ENCODE results near the gene ALOXE3.

Gene ALOXE3

GRCh38 chr17:8133399-8133798, 15.1 kb upstream of the ALOXE3 start:
- Histone ChIP-seq H3K27ac (ENCODE audit: low read depth, low read length) (no peak overlapping the region), H3K4me3 (ENCODE audit: low read depth in 1 of 5, low read length in 5 of 5) (no peak overlapping the region), H3K9me3 (ENCODE audit: control insufficient read depth in 5 of 5, low read length in 5 of 5) (no peaks in the 10 kb centered on the region), H3K36me3 (ENCODE audit: control insufficient read depth in 5 of 5, insufficient read depth in 5 of 5, low read length in 5 of 5) (no peaks in the 10 kb centered on the region), H3K4me1 (ENCODE audit: control insufficient read depth in 5 of 5, insufficient read depth in 5 of 5, low read length in 5 of 5) (peaks cover 2 to 7% (median 6%) of the 10 kb centered on the region in 5 donors), H3K27me3 (ENCODE audit: control insufficient read depth in 5 of 5, insufficient read depth in 4 of 5, low read length in 5 of 5) (peaks cover 0 to 8% (median 0%) of the 10 kb centered on the region in 5 donors), H3K9ac (ENCODE audit: low read length in 5 of 5) (no peak overlapping the region)

DNA sequence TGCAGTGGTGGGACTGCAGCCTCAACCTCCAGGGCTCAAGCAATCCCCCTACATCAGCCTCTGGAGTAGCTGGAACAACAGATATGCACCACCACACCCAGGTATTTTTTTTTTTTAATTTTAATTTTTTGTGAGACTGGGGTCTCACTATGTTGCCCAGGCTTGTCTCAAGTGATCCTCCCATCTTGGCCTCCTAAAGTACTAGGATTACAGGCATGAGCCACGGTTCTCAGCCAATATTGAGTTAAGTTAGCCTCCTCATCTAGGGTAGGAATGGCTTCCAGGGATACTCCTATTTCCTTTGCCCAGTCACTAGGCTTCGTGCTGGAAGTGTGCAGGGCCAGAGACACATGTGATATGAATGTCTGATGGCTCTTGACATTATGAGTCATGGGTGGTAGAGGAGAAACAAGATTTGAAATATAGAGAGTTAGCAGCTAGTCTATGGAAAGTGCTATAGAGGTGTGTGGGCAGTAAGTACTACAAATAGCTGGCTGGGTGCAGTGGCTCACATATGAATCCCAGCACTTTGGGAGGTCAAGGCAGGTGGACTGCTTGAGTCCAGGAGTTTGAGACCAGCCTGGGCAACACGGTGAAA, 13.6 kb upstream of the ALOXE3 start:
- Histone ChIP-seq H3K27ac (ENCODE audit: low read depth, low read length) (no peak overlapping the region), H3K4me3 (ENCODE audit: low read depth in 1 of 5, low read length in 5 of 5) (no peak overlapping the region), H3K4me1 (ENCODE audit: control insufficient read depth in 5 of 5, insufficient read depth in 5 of 5, low read length in 5 of 5) (peaks cover 0 to 6% (median 4%) of the 10 kb centered on the region in 5 donors), H3K9me3 (ENCODE audit: control insufficient read depth in 5 of 5, low read length in 5 of 5) (no peaks in the 10 kb centered on the region), H3K27me3 (ENCODE audit: control insufficient read depth in 5 of 5, insufficient read depth in 4 of 5, low read length in 5 of 5) (peaks cover 0 to 8% (median 0%) of the 10 kb centered on the region in 5 donors), H3K36me3 (ENCODE audit: control insufficient read depth in 5 of 5, insufficient read depth in 5 of 5, low read length in 5 of 5) (no peaks in the 10 kb centered on the region), H3K9ac (ENCODE audit: low read length in 5 of 5) (no peak overlapping the region)

DNA sequence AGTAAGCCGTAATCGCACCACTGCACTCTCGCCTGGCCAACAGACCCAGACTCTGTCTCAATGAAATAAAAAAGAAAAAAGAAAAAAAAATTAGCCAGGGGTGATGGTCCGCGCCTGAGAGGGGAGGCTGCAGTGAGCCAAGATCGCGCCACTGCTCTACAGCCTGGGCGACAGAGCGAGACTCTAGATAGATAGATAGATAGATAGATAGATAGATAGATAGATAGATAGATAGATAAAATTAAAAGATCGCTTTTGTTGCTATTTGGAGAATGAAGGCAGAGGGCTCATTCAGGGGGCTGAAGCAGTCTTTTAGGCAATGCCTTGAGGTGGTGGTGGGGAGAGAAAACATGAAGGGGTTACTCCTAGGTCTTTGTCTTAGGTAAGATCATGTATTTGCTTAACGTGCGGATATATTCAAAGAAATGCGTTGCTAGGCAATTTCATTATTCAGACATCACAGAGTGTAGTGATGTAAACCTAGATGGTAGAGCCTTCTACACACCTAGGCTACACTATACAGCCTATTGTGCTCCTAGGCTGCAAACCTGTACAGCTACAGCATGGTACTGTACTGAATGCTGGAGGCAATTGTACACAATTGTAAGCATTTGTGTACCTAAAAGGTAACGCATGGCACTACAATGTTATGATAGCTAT, 9.9 kb upstream of the ALOXE3 start:
- Histone ChIP-seq H3K27me3 (ENCODE audit: control insufficient read depth in 5 of 5, insufficient read depth in 4 of 5, low read length in 5 of 5) (peaks cover 12 to 27% (median 15%) of the 10 kb centered on the region in 5 donors), H3K27ac (ENCODE audit: low read depth, low read length) (no peak overlapping the region), H3K4me3 (ENCODE audit: low read depth in 1 of 5, low read length in 5 of 5) (no peak overlapping the region), H3K9me3 (ENCODE audit: control insufficient read depth in 5 of 5, low read length in 5 of 5) (no peaks in the 10 kb centered on the region), H3K36me3 (ENCODE audit: control insufficient read depth in 5 of 5, insufficient read depth in 5 of 5, low read length in 5 of 5) (no peaks in the 10 kb centered on the region), H3K9ac (ENCODE audit: low read length in 5 of 5) (no peak overlapping the region), H3K4me1 (ENCODE audit: control insufficient read depth in 5 of 5, insufficient read depth in 5 of 5, low read length in 5 of 5) (peaks cover 9 to 41% (median 38%) of the 10 kb centered on the region in 5 donors)

DNA sequence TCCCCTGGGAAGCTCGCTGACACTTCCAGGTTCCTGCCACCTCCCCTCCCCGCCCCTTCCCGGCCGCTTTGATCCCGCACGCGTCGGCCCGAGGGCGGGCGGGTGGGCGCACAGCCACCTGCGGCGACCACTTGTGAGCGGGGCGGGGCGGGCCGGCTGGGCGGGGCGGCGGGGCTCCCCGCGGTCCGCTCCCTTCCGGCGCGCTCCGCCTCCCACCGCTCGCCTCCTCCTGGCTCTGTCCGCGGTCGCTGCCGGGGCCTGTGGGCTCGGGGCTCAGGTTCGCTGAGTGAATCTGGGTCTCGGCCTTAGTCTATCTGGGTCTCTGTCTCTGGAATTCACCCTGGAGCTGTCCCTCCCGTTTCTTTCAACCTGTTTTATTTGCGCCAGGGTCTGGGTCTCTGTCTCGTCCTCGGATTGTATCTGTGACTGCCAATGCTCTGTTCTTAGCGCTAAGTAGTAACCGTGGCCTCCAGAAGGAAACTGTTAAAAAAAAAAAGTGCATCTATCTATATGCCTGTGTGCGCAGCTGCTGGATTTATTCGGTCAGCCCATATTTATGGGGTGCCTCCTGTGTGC, 8.3 kb upstream of the ALOXE3 start:
- H3K4me3 ChIP-seq (ENCODE audit: low read depth in 1 of 5, low read length in 5 of 5): peak overlapping the region; percentile 76 to 94 (median 87)
- no peaks in the 10 kb centered on the region for H3K9me3 ChIP-seq (ENCODE audit: control insufficient read depth in 5 of 5, low read length in 5 of 5)
- H3K9ac ChIP-seq (ENCODE audit: low read length in 5 of 5): peak overlapping the region; percentile 57 to 83 (median 73)
- peaks cover 20 to 38% (median 26%) of the 10 kb centered on the region in 5 donors for H3K27me3 ChIP-seq (ENCODE audit: control insufficient read depth in 5 of 5, insufficient read depth in 4 of 5, low read length in 5 of 5)
- no peaks in the 10 kb centered on the region for H3K36me3 ChIP-seq (ENCODE audit: control insufficient read depth in 5 of 5, insufficient read depth in 5 of 5, low read length in 5 of 5)
- peak overlapping the region; percentile 46 for H3K27ac ChIP-seq (ENCODE audit: low read depth, low read length)
- peaks cover 9 to 57% (median 55%) of the 10 kb centered on the region in 5 donors for H3K4me1 ChIP-seq (ENCODE audit: control insufficient read depth in 5 of 5, insufficient read depth in 5 of 5, low read length in 5 of 5)

- peak overlapping the region; percentile 76 to 94 (median 87) for H3K4me3 ChIP-seq (ENCODE audit: low read depth in 1 of 5, low read length in 5 of 5)
- peak overlapping the region in 4 of 5 donors; percentile 34 to 83 (median 65) for H3K9ac ChIP-seq (ENCODE audit: low read length in 5 of 5)
- no peak overlapping the region for H3K27ac ChIP-seq (ENCODE audit: low read depth, low read length)
- H3K36me3 ChIP-seq (ENCODE audit: control insufficient read depth in 5 of 5, insufficient read depth in 5 of 5, low read length in 5 of 5): no peaks in the 10 kb centered on the region
- peaks cover 11 to 63% (median 59%) of the 10 kb centered on the region in 5 donors for H3K4me1 ChIP-seq (ENCODE audit: control insufficient read depth in 5 of 5, insufficient read depth in 5 of 5, low read length in 5 of 5)
- no peaks in the 10 kb centered on the region for H3K9me3 ChIP-seq (ENCODE audit: control insufficient read depth in 5 of 5, low read length in 5 of 5)
- peaks cover 20 to 39% (median 26%) of the 10 kb centered on the region in 5 donors for H3K27me3 ChIP-seq (ENCODE audit: control insufficient read depth in 5 of 5, insufficient read depth in 4 of 5, low read length in 5 of 5)
Measured at GRCh38 chr17:8125947-8126490, 7.7 kb upstream of the ALOXE3 start.

DNA sequence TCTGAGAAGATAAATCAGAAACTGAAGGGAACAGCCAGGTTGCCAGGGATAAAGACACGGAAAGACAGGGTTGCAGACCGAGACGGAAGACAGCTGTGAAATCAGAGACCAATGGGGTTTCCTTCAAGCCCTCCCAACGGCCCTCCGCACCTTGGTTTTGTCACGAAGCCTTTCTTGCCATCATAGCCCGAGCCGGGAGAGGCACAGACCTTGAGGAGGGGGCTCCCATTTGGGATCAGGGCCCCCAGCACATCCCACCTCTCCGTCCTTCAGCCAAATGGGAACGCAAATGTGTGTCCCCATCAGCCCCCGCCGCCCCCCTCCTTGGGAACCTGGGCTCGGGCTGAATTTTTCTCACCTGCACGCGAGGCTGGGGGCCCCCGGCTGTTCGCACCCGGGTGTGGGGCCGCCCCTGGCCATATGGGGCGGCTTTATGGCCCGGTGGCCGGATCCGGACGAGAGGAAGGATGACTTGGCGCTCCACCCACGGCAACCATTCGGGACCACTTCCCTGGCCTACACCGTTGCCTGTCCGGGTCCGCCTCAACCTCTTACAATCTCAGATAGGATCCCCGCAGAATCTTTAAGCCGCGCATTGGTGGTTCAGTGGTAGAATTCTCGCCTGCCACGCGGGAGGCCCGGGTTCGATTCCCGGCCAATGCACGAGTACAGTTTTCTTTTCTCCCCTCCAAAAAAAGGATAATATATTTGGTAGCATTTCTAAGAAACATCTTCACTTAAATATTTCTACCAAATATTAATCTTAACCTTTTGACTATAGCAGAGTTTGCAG, 7.0 kb upstream of the ALOXE3 start:
- Histone ChIP-seq H3K9me3 (ENCODE audit: control insufficient read depth in 5 of 5, low read length in 5 of 5) (no peaks in the 10 kb centered on the region), H3K4me3 (ENCODE audit: low read depth in 1 of 5, low read length in 5 of 5) (peak overlapping the region in 4 of 5 donors; percentile 76 to 94 (median 84)), H3K27ac (ENCODE audit: low read depth, low read length) (no peak overlapping the region), H3K9ac (ENCODE audit: low read length in 5 of 5) (peak overlapping the region in 3 of 5 donors; percentile 34 to 83 (median 57)), H3K27me3 (ENCODE audit: control insufficient read depth in 5 of 5, insufficient read depth in 4 of 5, low read length in 5 of 5) (peaks cover 20 to 41% (median 26%) of the 10 kb centered on the region in 5 donors), H3K4me1 (ENCODE audit: control insufficient read depth in 5 of 5, insufficient read depth in 5 of 5, low read length in 5 of 5) (peaks cover 11 to 70% (median 66%) of the 10 kb centered on the region in 5 donors), H3K36me3 (ENCODE audit: control insufficient read depth in 5 of 5, insufficient read depth in 5 of 5, low read length in 5 of 5) (no peaks in the 10 kb centered on the region)

DNA sequence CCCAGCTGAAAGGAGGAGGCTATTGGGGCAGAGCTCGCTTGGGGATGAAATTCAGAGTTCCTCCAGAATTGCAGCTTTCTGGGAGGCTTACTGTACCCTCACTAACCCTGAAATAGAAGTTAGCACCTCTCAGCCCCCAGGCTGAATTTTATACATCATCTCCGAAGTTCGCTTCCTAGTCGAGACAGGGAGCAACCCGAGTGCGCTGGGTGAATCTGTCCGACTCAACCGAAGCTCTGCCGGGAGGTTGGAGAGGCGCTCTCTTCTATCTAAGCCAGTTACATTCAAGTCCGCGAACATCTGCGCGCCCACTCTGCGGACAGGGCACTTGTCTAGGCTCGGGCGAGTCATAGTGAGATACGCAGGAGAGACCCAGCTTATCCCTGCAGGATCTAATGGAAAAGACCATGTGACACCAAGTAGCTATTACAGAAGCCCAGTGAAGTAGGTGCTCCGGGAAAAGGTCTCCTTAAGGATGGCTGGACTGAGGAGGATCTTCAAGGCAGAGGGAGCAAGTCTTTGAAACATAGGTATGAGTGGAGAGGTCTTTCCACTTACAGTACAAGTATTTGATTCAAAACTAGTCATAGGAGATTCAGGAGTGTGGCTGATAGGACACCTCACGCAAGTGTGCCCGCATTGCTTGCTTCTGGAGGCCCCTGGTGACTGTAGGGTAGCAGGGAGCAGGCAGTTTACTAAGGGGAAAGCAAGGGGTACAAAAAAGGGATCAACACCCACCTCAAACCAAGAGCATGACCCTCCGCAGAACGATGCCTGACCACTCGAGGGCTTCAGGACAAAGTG, 6.2 kb upstream of the ALOXE3 start:
- Histone ChIP-seq H3K9me3 (ENCODE audit: control insufficient read depth in 5 of 5, low read length in 5 of 5) (no peaks in the 10 kb centered on the region), H3K4me1 (ENCODE audit: control insufficient read depth in 5 of 5, insufficient read depth in 5 of 5, low read length in 5 of 5) (peaks cover 13 to 76% (median 71%) of the 10 kb centered on the region in 5 donors), H3K4me3 (ENCODE audit: low read depth in 1 of 5, low read length in 5 of 5) (peak overlapping the region; percentile 48 to 94 (median 76)), H3K9ac (ENCODE audit: low read length in 5 of 5) (peak overlapping the region in 2 of 5 donors; percentile 9 to 25), H3K36me3 (ENCODE audit: control insufficient read depth in 5 of 5, insufficient read depth in 5 of 5, low read length in 5 of 5) (no peaks in the 10 kb centered on the region), H3K27ac (ENCODE audit: low read depth, low read length) (no peak overlapping the region), H3K27me3 (ENCODE audit: control insufficient read depth in 5 of 5, insufficient read depth in 4 of 5, low read length in 5 of 5) (peaks cover 20 to 33% (median 26%) of the 10 kb centered on the region in 5 donors)

- Histone ChIP-seq H3K36me3 (ENCODE audit: control insufficient read depth in 5 of 5, insufficient read depth in 5 of 5, low read length in 5 of 5) (no peaks in the 10 kb centered on the region), H3K9ac (ENCODE audit: low read length in 5 of 5) (peak within 1 kb of the TSS in 2 of 5 donors; percentile 9 to 62), H3K4me3 (ENCODE audit: low read depth in 1 of 5, low read length in 5 of 5) (peak within 1 kb of the TSS; percentile 57 to 82 (median 71)), H3K27me3 (ENCODE audit: control insufficient read depth in 5 of 5, insufficient read depth in 4 of 5, low read length in 5 of 5) (peaks cover 20 to 33% (median 26%) of the 10 kb centered on the region in 5 donors), H3K9me3 (ENCODE audit: control insufficient read depth in 5 of 5, low read length in 5 of 5) (no peaks in the 10 kb centered on the region), H3K4me1 (ENCODE audit: control insufficient read depth in 5 of 5, insufficient read depth in 5 of 5, low read length in 5 of 5) (peaks cover 13 to 77% (median 71%) of the 10 kb centered on the region in 5 donors), H3K27ac (ENCODE audit: low read depth, low read length) (no peak within 1 kb of the TSS)
Measured at GRCh38 chr17:8123695-8124349, 5.5 kb upstream of the ALOXE3 start, which contains the start of gene HES7. TSS of gene HES7 (minus strand) at chr17:8124106. CDS start at chr17:8124084, 22 bp downstream.

Data from subcutaneous abdominal adipose tissue (tissue), 5 donors.